Measurements from ENCODE around the gene PLCB2.

The PLCB2 gene

DNA sequence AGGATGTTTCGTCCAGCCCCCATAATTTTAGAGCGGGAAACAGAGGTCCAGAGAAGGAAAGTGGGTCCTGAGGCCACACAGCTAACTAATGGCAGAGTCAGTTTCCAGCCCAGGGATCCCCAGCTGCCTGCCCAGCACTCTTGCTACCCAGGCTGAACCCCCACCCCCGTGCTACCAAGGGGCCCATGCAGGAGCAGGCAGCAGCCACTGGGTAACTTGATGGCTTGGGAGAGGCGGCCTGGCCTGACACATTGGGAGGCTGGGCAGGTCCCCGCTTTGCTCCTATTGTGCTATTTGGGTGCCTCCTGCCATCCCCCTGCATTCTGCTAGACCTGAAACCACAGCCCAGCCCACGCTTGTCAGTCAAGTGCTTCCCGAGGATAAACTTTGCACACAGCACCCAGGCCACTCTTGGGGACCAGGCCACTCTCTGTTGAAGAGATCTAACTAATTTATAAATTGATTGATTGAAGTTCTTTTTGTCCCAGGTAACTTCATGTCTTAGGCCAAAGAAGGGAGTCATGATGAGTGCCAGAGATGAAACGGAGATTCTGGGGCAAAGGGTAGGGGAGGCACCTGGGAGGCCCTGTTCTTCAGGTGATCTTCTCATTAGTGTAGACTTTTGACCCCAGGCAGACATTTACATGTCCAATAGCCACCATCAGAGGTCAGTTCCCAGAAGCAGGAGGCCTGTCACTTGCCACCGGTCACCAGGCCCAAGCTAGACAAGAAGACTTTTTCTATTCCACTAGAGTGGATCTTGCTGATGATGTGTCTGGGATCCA, 61.9 kb downstream of the PLCB2 start:
- Histone ChIP-seq H3K27me3 (ENCODE audit: insufficient read depth, insufficient read length) (peaks cover 13% of the 10 kb centered on the region), H3K4me1 (ENCODE audit: insufficient read depth, insufficient read length) (no peaks in the 10 kb centered on the region), H3K4me3 (ENCODE audit: insufficient read length, low read depth) (no peak overlapping the region), H3K36me3 (ENCODE audit: insufficient read depth, insufficient read length, low read length) (no peaks in the 10 kb centered on the region), H3K9me3 (ENCODE audit: insufficient read depth, low read length) (no peaks in the 10 kb centered on the region), H3K9ac (ENCODE audit: insufficient read length, low read depth) (no peak overlapping the region)
- DNase-seq (ENCODE audit: low read depth, low spot score), result no peak
- TF ChIP-seq SUZ12 (IDR thresholded peaks at IDR 0.05; ENCODE audit: extremely low read depth, insufficient read depth, insufficient read length) (no peak), YY1 (IDR thresholded peaks at IDR 0.05; ENCODE audit: insufficient read depth, insufficient read length) (no peak), ZNF274 (IDR thresholded peaks at IDR 0.05; ENCODE audit: low read depth, low read length) (no peak)

DNA sequence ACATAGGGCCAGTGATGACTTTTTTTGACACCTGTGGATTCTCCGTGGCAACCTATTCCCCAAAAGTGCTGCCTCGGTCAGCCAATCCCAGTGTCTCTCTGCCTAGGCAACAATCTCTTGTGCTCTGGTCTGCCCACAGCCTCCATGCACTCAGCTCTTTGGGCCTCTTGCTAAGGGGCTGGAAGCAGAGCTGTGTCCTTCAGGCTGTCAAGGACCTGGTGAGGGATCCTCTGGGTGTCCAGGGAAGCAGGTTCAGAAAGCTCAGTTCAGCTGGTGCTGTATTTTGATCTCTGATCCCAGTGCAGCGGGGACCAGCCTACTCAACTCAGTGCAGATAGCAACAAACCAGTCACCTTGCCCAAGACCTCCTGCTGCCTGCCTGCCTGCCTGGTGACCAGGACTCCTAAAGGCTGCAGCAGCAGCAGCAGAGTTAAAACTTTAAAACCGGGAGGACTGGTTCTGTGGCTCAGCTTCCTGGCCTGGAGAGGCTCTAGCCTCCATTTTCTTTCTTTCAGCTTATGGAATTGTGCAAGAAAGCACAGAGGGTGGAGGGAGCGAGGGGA, 62.7 kb downstream of the PLCB2 start:
- no peak for DNase-seq (ENCODE audit: low read depth, low spot score)
- Histone ChIP-seq H3K4me3 (ENCODE audit: insufficient read length, low read depth) (no peak overlapping the region), H3K9me3 (ENCODE audit: insufficient read depth, low read length) (no peaks in the 10 kb centered on the region), H3K27me3 (ENCODE audit: insufficient read depth, insufficient read length) (peaks cover 6% of the 10 kb centered on the region), H3K4me1 (ENCODE audit: insufficient read depth, insufficient read length) (peaks cover 4% of the 10 kb centered on the region), H3K9ac (ENCODE audit: insufficient read length, low read depth) (no peak overlapping the region), H3K36me3 (ENCODE audit: insufficient read depth, insufficient read length, low read length) (no peaks in the 10 kb centered on the region)
- TF ChIP-seq SUZ12 (IDR thresholded peaks at IDR 0.05; ENCODE audit: extremely low read depth, insufficient read depth, insufficient read length) (no peak), ZNF274 (IDR thresholded peaks at IDR 0.05; ENCODE audit: low read depth, low read length) (no peak), YY1 (IDR thresholded peaks at IDR 0.05; ENCODE audit: insufficient read depth, insufficient read length) (no peak)

DNA sequence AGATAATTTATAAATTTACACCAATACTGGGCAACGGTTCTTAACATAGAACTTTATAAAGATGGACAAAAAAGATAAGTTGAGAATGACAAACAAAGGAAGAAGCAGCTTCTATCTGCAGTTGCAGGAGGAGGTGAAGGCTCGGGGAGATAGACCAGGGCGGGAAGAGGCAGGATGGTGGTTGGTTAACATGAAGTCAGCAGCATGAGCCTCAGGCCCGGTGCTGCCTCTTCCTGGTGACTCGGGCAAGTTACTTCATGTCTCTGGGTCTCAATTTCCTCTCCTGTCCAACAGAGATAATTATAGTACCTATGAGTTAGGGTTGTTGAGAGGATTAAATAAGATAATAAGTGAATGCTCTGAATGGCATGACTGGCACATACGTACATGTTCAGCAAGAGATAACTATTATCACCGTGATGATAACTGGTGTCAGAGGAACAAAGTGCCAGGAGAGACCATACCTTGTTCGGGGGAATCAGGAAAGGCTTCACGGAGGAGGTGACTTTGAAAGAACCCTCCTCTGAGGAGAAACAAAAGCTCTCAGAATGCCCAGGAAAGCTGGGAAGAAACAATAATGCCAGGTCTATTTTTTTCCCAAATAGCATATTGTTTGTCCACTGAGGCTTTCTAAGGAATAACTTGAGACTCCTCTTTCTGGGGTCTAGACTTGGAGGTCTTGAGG, 64.5 kb downstream of the PLCB2 start:
- Histone ChIP-seq H3K4me1 (ENCODE audit: insufficient read depth, insufficient read length) (peaks cover 11% of the 10 kb centered on the region), H3K36me3 (ENCODE audit: insufficient read depth, insufficient read length, low read length) (no peaks in the 10 kb centered on the region), H3K4me3 (ENCODE audit: insufficient read length, low read depth) (no peak overlapping the region), H3K27me3 (ENCODE audit: insufficient read depth, insufficient read length) (peaks cover 6% of the 10 kb centered on the region), H3K9ac (ENCODE audit: insufficient read length, low read depth) (no peak overlapping the region), H3K9me3 (ENCODE audit: insufficient read depth, low read length) (no peaks in the 10 kb centered on the region)
- TF ChIP-seq SUZ12 (IDR thresholded peaks at IDR 0.05; ENCODE audit: extremely low read depth, insufficient read depth, insufficient read length) (no peak), ZNF274 (IDR thresholded peaks at IDR 0.05; ENCODE audit: low read depth, low read length) (no peak), YY1 (IDR thresholded peaks at IDR 0.05; ENCODE audit: insufficient read depth, insufficient read length) (no peak)
- DNase-seq (ENCODE audit: low read depth, low spot score), result no peak

DNA sequence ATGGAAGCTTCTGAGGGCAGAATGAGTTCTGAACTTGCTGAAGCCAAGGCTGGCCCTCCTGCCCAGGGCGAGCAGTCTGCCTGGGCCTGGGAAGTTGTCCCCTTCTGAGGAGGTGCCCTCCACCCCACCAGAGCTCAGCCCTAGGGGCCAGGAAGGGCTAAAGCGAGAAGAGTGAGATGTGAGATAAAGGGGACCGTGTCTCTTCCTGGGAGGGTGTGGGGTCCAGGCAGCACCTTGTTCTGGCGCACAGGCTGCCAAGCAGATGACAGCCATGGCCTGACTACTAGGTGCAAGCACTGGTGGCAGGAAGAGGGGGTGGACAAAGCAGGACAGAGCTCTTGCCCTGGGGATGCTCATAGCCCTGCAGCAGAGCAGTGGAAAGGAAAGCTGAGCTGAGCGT, 65.1 kb downstream of the PLCB2 start:
- no peak for TF ChIP-seq ZNF274 (IDR thresholded peaks at IDR 0.05; ENCODE audit: low read depth, low read length)
- TF ChIP-seq SUZ12 (IDR thresholded peaks at IDR 0.05; ENCODE audit: extremely low read depth, insufficient read depth, insufficient read length), result no peak
- TF ChIP-seq YY1 (IDR thresholded peaks at IDR 0.05; ENCODE audit: insufficient read depth, insufficient read length), result no peak
- Histone ChIP-seq H3K4me3 (ENCODE audit: insufficient read length, low read depth) (no peak overlapping the region), H3K36me3 (ENCODE audit: insufficient read depth, insufficient read length, low read length) (no peaks in the 10 kb centered on the region), H3K27me3 (ENCODE audit: insufficient read depth, insufficient read length) (peaks cover 12% of the 10 kb centered on the region), H3K9me3 (ENCODE audit: insufficient read depth, low read length) (no peaks in the 10 kb centered on the region), H3K9ac (ENCODE audit: insufficient read length, low read depth) (no peak overlapping the region), H3K4me1 (ENCODE audit: insufficient read depth, insufficient read length) (peaks cover 11% of the 10 kb centered on the region)
- DNase-seq (ENCODE audit: low read depth, low spot score), result no peak

DNA sequence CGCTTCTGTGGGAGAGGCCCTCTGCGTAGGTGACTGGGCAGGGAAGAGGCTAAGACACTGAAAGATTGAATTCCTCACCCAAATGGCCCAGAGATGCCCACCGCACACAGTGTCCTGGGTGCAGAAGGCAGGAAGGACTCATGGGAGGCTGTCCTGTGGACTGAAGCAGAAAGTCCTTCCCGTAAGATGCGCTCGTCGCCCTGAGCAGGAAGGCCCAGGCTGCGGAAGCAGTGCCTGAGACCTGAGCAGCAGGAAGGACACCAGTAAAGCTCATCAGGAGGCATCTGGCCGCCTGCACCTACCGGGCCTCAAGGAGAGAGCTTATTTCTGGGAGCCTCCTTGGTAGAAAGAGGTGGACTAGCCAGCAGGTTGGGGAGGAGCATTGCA, 65.5 kb downstream of the PLCB2 start:
- Histone ChIP-seq H3K9me3 (ENCODE audit: insufficient read depth, low read length) (no peaks in the 10 kb centered on the region), H3K9ac (ENCODE audit: insufficient read length, low read depth) (no peak overlapping the region), H3K4me1 (ENCODE audit: insufficient read depth, insufficient read length) (peaks cover 11% of the 10 kb centered on the region), H3K4me3 (ENCODE audit: insufficient read length, low read depth) (no peak overlapping the region), H3K36me3 (ENCODE audit: insufficient read depth, insufficient read length, low read length) (no peaks in the 10 kb centered on the region), H3K27me3 (ENCODE audit: insufficient read depth, insufficient read length) (peaks cover 12% of the 10 kb centered on the region)
- TF ChIP-seq YY1 (IDR thresholded peaks at IDR 0.05; ENCODE audit: insufficient read depth, insufficient read length) (no peak), ZNF274 (IDR thresholded peaks at IDR 0.05; ENCODE audit: low read depth, low read length) (no peak), SUZ12 (IDR thresholded peaks at IDR 0.05; ENCODE audit: extremely low read depth, insufficient read depth, insufficient read length) (no peak)
- no peak for DNase-seq (ENCODE audit: low read depth, low spot score)

DNA sequence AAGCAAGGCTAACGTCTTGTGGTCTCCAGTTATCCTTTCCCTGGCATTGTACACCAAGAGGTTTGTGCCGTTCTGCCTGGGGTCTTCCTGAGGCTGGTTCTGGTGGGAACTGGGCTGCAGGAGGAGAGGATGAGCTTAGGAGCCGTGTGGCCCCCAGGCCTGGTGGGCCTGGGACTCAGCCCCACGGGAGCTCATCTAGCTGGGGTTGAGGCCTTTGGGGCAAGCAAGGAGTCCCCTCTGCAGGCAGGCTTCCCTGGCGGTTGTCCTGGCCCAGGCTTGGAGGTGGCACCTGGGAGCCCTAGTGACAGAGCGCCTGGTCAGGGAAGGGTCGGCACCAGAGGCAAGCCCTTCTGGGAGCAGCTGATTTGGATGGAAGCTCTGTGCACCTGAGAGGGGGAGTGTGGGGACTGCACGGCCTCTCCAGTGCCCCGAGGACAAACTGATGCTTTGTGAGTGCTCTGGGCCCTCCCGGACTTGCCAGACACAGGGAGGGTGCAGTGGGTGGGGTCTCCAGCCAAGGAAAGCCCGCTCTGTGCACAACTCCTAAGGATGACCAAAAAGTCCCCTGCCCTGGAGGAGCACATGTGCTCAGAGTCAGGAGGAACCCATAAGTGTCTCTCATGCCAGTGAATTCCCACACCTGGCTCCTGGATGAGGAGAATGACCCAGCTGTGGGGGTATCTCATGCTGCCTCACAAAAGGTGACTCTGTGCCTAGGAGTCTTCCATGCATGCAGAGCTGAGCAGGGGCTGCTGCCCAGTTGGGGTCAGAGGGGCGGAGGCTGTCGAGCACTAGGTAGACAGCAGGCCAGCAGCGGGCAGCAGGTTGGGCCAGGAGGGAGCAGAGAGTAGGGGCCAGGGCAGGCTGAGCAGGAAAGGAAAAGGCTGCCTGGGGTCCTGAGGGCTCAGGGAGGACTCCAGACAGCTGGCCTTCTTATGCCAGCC, 66.2 kb downstream of the PLCB2 start:
- Histone ChIP-seq H3K27me3 (ENCODE audit: insufficient read depth, insufficient read length) (peaks cover 10% of the 10 kb centered on the region), H3K4me3 (ENCODE audit: insufficient read length, low read depth) (no peak overlapping the region), H3K36me3 (ENCODE audit: insufficient read depth, insufficient read length, low read length) (no peaks in the 10 kb centered on the region), H3K9ac (ENCODE audit: insufficient read length, low read depth) (no peak overlapping the region), H3K4me1 (ENCODE audit: insufficient read depth, insufficient read length) (peaks cover 11% of the 10 kb centered on the region), H3K9me3 (ENCODE audit: insufficient read depth, low read length) (no peaks in the 10 kb centered on the region)
- DNase-seq (ENCODE audit: low read depth, low spot score), result no peak
- TF ChIP-seq ZNF274 (IDR thresholded peaks at IDR 0.05; ENCODE audit: low read depth, low read length) (no peak), YY1 (IDR thresholded peaks at IDR 0.05; ENCODE audit: insufficient read depth, insufficient read length) (no peak), SUZ12 (IDR thresholded peaks at IDR 0.05; ENCODE audit: extremely low read depth, insufficient read depth, insufficient read length) (no peak)
